Gastroesophageal sphincter (tissue), 4 donors: Measurements from ENCODE around the gene KLHL18. TPM values are rescaled to one million over a fixed set of nuclear protein-coding genes. Genes with fewer than 3 reads are reported as not detected.

Source experiments
- ATAC-seq: fragments of 150-250 bp; one replicate; pipeline ENCODE4 v1.9.1; 2016; ENCODE audit warnings: mild to moderate bottlenecking, moderate library complexity
- H3K27ac ChIP-seq, 4 donors: fragments of 200-600 bp; sonication (generic) in 3 of 4; 1 replicate in 3 of 4; 2 replicates in 1 of 4; pipeline ENCODE4 v1.5.1; 2016 to 2019
- H3K27me3 ChIP-seq: fragments of 200-600 bp; sonication (generic); one replicate; pipeline ENCODE4 v1.5.1; 2019
- H3K36me3 ChIP-seq, 2 donors: fragments of 200-600 bp; sonication (generic); one replicate each; pipeline ENCODE4 v1.5.1; 2019; ENCODE audit warnings: control low read depth in 1 of 2
- H3K4me1 ChIP-seq, 3 donors: fragments of 200-600 bp; sonication (generic); 1 replicate in 2 of 3; 2 replicates in 1 of 3; pipeline ENCODE4 v1.5.1; 2016 to 2019; ENCODE audit warnings: control low read depth in 2 of 3
- H3K4me3 ChIP-seq, 2 donors: fragments of 200-600 bp; sonication (generic); one replicate each; pipeline ENCODE4 v1.5.1; 2019; ENCODE audit warnings: mild to moderate bottlenecking in 1 of 2, moderate library complexity in 1 of 2
- H3K9me3 ChIP-seq, 3 donors: fragments of 200-600 bp; sonication (generic); one replicate each; pipeline ENCODE4 v1.5.1; 2017 to 2019; ENCODE audit warnings: control low read depth in 2 of 3
- CTCF ChIP-seq, 4 experiments: fragments of 200-600 bp in 2 of 4; fragments of 450-650 bp in 2 of 4; sonication (generic) in 1 of 4; IDR thresholded peaks; one replicate each; pipeline ENCODE4 v1.5.1; 2017 to 2019; ENCODE audit warnings: antibody characterized with exemption in 4 of 4, mild to moderate bottlenecking in 2 of 4, moderate library complexity in 2 of 4
- EP300 ChIP-seq: sonication (generic); formaldehyde crosslinking; IDR thresholded peaks from one replicate; pipeline ENCODE4 v1.6.1; 2017; ENCODE audit warnings: antibody characterized with exemption, mild to moderate bottlenecking
- POLR2A ChIP-seq, 2 donors: fragments of 450-650 bp; IDR thresholded peaks; one replicate each; pipeline ENCODE4 v1.6.1; 2017; ENCODE audit warnings: antibody characterized with exemption in 2 of 2, mild to moderate bottlenecking in 2 of 2, moderate library complexity in 1 of 2
- POLR2AphosphoS5 ChIP-seq: sonication (generic); formaldehyde crosslinking; IDR thresholded peaks from one replicate; pipeline ENCODE4 v1.6.1; 2017; ENCODE audit warnings: antibody characterized with exemption
- WGBS, 2 donors: methylation state at CpG; one replicate each; pipeline ENCODE4 v1.1.5; 2018; ENCODE audit warnings: low coverage in 1 of 2; 5-methylcytosine and 5-hydroxymethylcytosine counted together
- total RNA-seq, 4 donors: library from RNA; depleted of rRNA; stranded (reverse); fragments of >200 nt; gene quantifications; one replicate each; pipeline ENCODE4 v1.1.0, GENCODE V29; 2016

The KLHL18 gene
- total RNA-seq, 4 donors from 2014 or later: 11.6 to 23.3 (median 15.6) TPM

- Histone ChIP-seq H3K27ac (peak overlapping the region in 1 of 4 donors; percentile 16), H3K36me3 (peaks cover 0 to 87% of the 10 kb centered on the region in 2 donors), H3K9me3 (no peaks in the 10 kb centered on the region), H3K4me1 (peaks cover 0 to 13% (median 2%) of the 10 kb centered on the region in 3 donors), H3K4me3 (no peak overlapping the region), H3K27me3 (no peaks in the 10 kb centered on the region)
- TF ChIP-seq CTCF (IDR thresholded peaks at IDR 0.05) (no peak), EP300 (no peak)
- WGBS, 2 donors: 64 to 84% methylated on average over 5 to 8 of the region's 8 CpGs
- no peak for ATAC-seq
Measured at GRCh38 chr3:47323431-47324277, 40.9 kb downstream of the KLHL18 start.

GRCh38 chr3:47324278-47324865 is 41.6 kb downstream of the KLHL18 start:
- no peak overlapping the region for H3K4me3 ChIP-seq
- peaks cover 0 to 94% of the 10 kb centered on the region in 2 donors for H3K36me3 ChIP-seq
- H3K27me3 ChIP-seq: no peaks in the 10 kb centered on the region
- WGBS, 2 donors: 20% methylated on average over 2 of the region's 2 CpGs; no CpG with 5 or more reads in 1 of the 2 donors
- H3K4me1 ChIP-seq: peaks cover 0 to 6% (median 0%) of the 10 kb centered on the region in 3 donors
- no peak overlapping the region for H3K27ac ChIP-seq
- peak; percentile 89 for ATAC-seq
- no peaks in the 10 kb centered on the region for H3K9me3 ChIP-seq
- TF ChIP-seq CTCF (IDR thresholded peaks at IDR 0.05) (peak; percentile 64 to 72 (median 68)), POLR2AphosphoS5 (no peak)

- H3K9me3 ChIP-seq: no peaks in the 10 kb centered on the region
- no peaks in the 10 kb centered on the region for H3K4me1 ChIP-seq
- peaks cover 4 to 98% of the 10 kb centered on the region in 2 donors for H3K36me3 ChIP-seq
- ATAC-seq: no peak
- no peak overlapping the region for H3K27ac ChIP-seq
- no peaks in the 10 kb centered on the region for H3K27me3 ChIP-seq
- 71 to 83% methylated on average over 1 to 2 of the region's 3 CpGs for WGBS, 2 donors
- H3K4me3 ChIP-seq: no peak overlapping the region
- no peak for TF ChIP-seq EP300
- TF ChIP-seq POLR2A (IDR thresholded peaks at IDR 0.05): no peak
- TF ChIP-seq POLR2AphosphoS5: no peak
- TF ChIP-seq CTCF (IDR thresholded peaks at IDR 0.05): no peak
Measured at GRCh38 chr3:47333907-47334306, 51.2 kb downstream of the KLHL18 start.

- no peak overlapping the region for H3K4me3 ChIP-seq
- peaks cover 4 to 99% of the 10 kb centered on the region in 2 donors for H3K36me3 ChIP-seq
- no peaks in the 10 kb centered on the region for H3K27me3 ChIP-seq
- H3K9me3 ChIP-seq: no peaks in the 10 kb centered on the region
- ATAC-seq: no peak
- 76 to 92% methylated on average over 2 to 5 of the region's 5 CpGs for WGBS, 2 donors
- TF ChIP-seq POLR2AphosphoS5 (no peak), CTCF (IDR thresholded peaks at IDR 0.05) (no peak), EP300 (no peak), POLR2A (IDR thresholded peaks at IDR 0.05) (no peak)
- no peaks in the 10 kb centered on the region for H3K4me1 ChIP-seq
- H3K27ac ChIP-seq: no peak overlapping the region
Measured at GRCh38 chr3:47337656-47338055, 54.9 kb downstream of the KLHL18 start.

- 95 to 100% methylated on average over 1 to 2 of the region's 2 CpGs for WGBS, 2 donors
- no peak overlapping the region for H3K4me3 ChIP-seq
- H3K27me3 ChIP-seq: no peaks in the 10 kb centered on the region
- H3K9me3 ChIP-seq: no peaks in the 10 kb centered on the region
- H3K4me1 ChIP-seq: no peaks in the 10 kb centered on the region
- H3K36me3 ChIP-seq: peaks cover 4 to 99% of the 10 kb centered on the region in 2 donors
- ATAC-seq: no peak
- TF ChIP-seq CTCF (IDR thresholded peaks at IDR 0.05) (no peak), EP300 (no peak), POLR2AphosphoS5 (no peak), POLR2A (IDR thresholded peaks at IDR 0.05) (no peak)
- H3K27ac ChIP-seq: no peak overlapping the region
Measured at GRCh38 chr3:47339951-47340350, 57.2 kb downstream of the KLHL18 start.
